ENCODE data around the gene HAAO.
"Not testable (repeated sequence)": the region's sequence is repeated elsewhere in the genome, so short reads cannot be mapped to it uniquely, and the experiment has no call there.

Gene HAAO

DNA sequence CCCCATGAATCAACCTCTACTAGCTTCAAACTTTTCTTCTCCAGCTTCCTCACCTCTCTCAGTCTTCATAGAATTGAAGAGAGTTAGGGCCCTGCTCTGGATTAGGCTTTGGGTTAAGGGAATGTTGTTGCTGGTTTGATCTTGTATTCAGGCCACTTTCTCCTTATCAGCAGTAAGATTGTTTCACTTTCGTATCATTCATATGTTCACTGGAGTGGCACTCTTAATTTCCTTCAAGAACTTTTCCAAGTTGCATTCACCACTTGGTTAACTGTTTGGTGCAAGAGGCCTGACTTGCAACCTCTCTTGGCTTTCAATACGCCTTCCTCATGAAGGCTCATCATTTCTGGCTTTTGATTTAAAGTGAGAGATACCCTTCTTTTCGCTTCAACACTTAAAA lies 51.2 kb downstream of the HAAO start:
- Histone ChIP-seq H3K27ac (ENCODE audit: poor library complexity, severe bottlenecking) (no peak overlapping the region), H3K36me3 (ENCODE audit: low read depth) (no peaks in the 10 kb centered on the region), H3K9me3 (ENCODE audit: severe bottlenecking) (no peaks in the 10 kb centered on the region), H3K4me1 (ENCODE audit: insufficient read depth, poor library complexity, severe bottlenecking) (no peaks in the 10 kb centered on the region), H3K4me3 (ENCODE audit: severe bottlenecking) (no peak overlapping the region), H3K27me3 (ENCODE audit: insufficient read depth, poor library complexity, severe bottlenecking) (no peaks in the 10 kb centered on the region)
- no peak for TF ChIP-seq CTCF (IDR thresholded peaks at IDR 0.05; ENCODE audit: poor library complexity, severe bottlenecking)
- ATAC-seq (ENCODE audit: low read depth) (no peak), DNase-seq (ENCODE audit: low spot score) (no peak)

- no peaks in the 10 kb centered on the region for H3K27me3 ChIP-seq (ENCODE audit: insufficient read depth, poor library complexity, severe bottlenecking)
- no peaks in the 10 kb centered on the region for H3K4me1 ChIP-seq (ENCODE audit: insufficient read depth, poor library complexity, severe bottlenecking)
- H3K36me3 ChIP-seq (ENCODE audit: low read depth), result no peaks in the 10 kb centered on the region
- ATAC-seq (ENCODE audit: low read depth), result no peak
- no peak overlapping the region for H3K4me3 ChIP-seq (ENCODE audit: severe bottlenecking)
- no peak overlapping the region for H3K27ac ChIP-seq (ENCODE audit: poor library complexity, severe bottlenecking)
- TF ChIP-seq CTCF (IDR thresholded peaks at IDR 0.05; ENCODE audit: poor library complexity, severe bottlenecking), result no peak
- H3K9me3 ChIP-seq (ENCODE audit: severe bottlenecking), result no peaks in the 10 kb centered on the region
- no peak for DNase-seq (ENCODE audit: low spot score)
These were observed 55.6 kb downstream of the HAAO start for GRCh38 chr2:42736598-42737322.

DNA sequence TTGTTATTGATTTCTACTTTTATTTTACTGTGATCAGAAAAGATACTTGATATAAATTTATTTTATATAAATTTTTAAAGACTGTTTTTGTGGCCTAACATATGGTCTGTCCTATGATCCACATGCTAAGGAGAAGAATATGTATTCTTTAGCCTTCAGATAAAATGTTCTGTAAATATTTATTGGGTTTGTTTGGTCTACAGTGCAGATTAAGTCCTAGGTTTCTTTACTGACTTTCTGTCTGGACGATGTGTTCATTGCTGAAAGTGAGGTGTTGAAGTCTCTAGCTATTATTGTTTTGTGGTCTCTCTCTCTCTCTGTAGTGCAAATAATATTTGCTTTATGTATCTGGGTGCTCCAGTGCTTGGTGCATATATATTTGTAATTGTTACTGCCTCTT lies 58.5 kb downstream of the HAAO start:
- no peak overlapping the region for H3K27ac ChIP-seq (ENCODE audit: poor library complexity, severe bottlenecking)
- H3K4me1 ChIP-seq (ENCODE audit: insufficient read depth, poor library complexity, severe bottlenecking), result no peaks in the 10 kb centered on the region
- ATAC-seq (ENCODE audit: low read depth) (no peak), DNase-seq (ENCODE audit: low spot score) (no peak)
- TF ChIP-seq CTCF (IDR thresholded peaks at IDR 0.05; ENCODE audit: poor library complexity, severe bottlenecking), result no peak
- no peaks in the 10 kb centered on the region for H3K27me3 ChIP-seq (ENCODE audit: insufficient read depth, poor library complexity, severe bottlenecking)
- H3K36me3 ChIP-seq (ENCODE audit: low read depth), result no peaks in the 10 kb centered on the region
- no peak overlapping the region for H3K4me3 ChIP-seq (ENCODE audit: severe bottlenecking)
- peaks cover 2% of the 10 kb centered on the region for H3K9me3 ChIP-seq (ENCODE audit: severe bottlenecking)

- not testable (repeated sequence) for DNase-seq (ENCODE audit: low spot score); H3K27ac ChIP-seq (ENCODE audit: poor library complexity, severe bottlenecking); H3K4me3 ChIP-seq (ENCODE audit: severe bottlenecking); H3K9me3 ChIP-seq (ENCODE audit: severe bottlenecking); H3K27me3 ChIP-seq (ENCODE audit: insufficient read depth, poor library complexity, severe bottlenecking); H3K4me1 ChIP-seq (ENCODE audit: insufficient read depth, poor library complexity, severe bottlenecking); ATAC-seq (ENCODE audit: low read depth); H3K36me3 ChIP-seq (ENCODE audit: low read depth)
These were observed 61.1 kb downstream of the HAAO start for GRCh38 chr2:42731316-42731715.

GRCh38 chr2:42726680-42727079 lies 65.7 kb downstream of the HAAO start:
- no peak for TF ChIP-seq CTCF (IDR thresholded peaks at IDR 0.05; ENCODE audit: poor library complexity, severe bottlenecking)
- H3K4me3 ChIP-seq (ENCODE audit: severe bottlenecking), result no peak overlapping the region
- no peak overlapping the region for H3K27ac ChIP-seq (ENCODE audit: poor library complexity, severe bottlenecking)
- ATAC-seq (ENCODE audit: low read depth) (no peak), DNase-seq (ENCODE audit: low spot score) (no peak)
- H3K9me3 ChIP-seq (ENCODE audit: severe bottlenecking), result peaks cover 2% of the 10 kb centered on the region
- H3K27me3 ChIP-seq (ENCODE audit: insufficient read depth, poor library complexity, severe bottlenecking), result no peaks in the 10 kb centered on the region
- no peaks in the 10 kb centered on the region for H3K4me1 ChIP-seq (ENCODE audit: insufficient read depth, poor library complexity, severe bottlenecking)
- no peaks in the 10 kb centered on the region for H3K36me3 ChIP-seq (ENCODE audit: low read depth)
